Osteoblast (primary cell): Measurements from ENCODE around the gene DIP2C. TPM values are rescaled to one million over a fixed set of nuclear protein-coding genes. Genes with fewer than 3 reads are reported as not detected.

Experiments
- DNase-seq: peaks from one replicate; pipeline ENCODE4 v3.0.0; 2011; ENCODE audit warnings: low spot score, mixed read lengths; ENCODE audit not compliant: insufficient read length; ENCODE audit errors: missing footprints
- H2AFZ ChIP-seq: 2 replicates; pipeline ENCODE4 v1.6.0; 2011; ENCODE audit warnings: mild to moderate bottlenecking, low read length
- H3K27ac ChIP-seq: 2 replicates; pipeline ENCODE4 v1.5.1; 2011; ENCODE audit warnings: mild to moderate bottlenecking, low read depth, low read length, moderate library complexity
- H3K27me3 ChIP-seq: 2 replicates; pipeline ENCODE4 v1.6.0; 2012; ENCODE audit warnings: mild to moderate bottlenecking, control low read depth, inconsistent platforms, low read length, moderate library complexity; ENCODE audit not compliant: insufficient read depth
- H3K36me3 ChIP-seq: 2 replicates; pipeline ENCODE4 v1.5.1; 2011; ENCODE audit warnings: mild to moderate bottlenecking, low read length, control low read depth, moderate library complexity; ENCODE audit not compliant: insufficient read depth
- H3K4me1 ChIP-seq: 2 replicates; pipeline ENCODE4 v1.5.1; 2011; ENCODE audit warnings: mild to moderate bottlenecking, low read length, control low read depth, moderate library complexity; ENCODE audit not compliant: insufficient read depth
- H3K4me2 ChIP-seq: 2 replicates; pipeline ENCODE4 v1.6.0; 2011; ENCODE audit warnings: mild to moderate bottlenecking, low read length; ENCODE audit not compliant: insufficient read depth
- H3K4me3 ChIP-seq: fragments of 200-600 bp; sonication (generic); 3 replicates; pipeline ENCODE4 v1.5.1; 2012; ENCODE audit warnings: mild to moderate bottlenecking, low read length, inconsistent platforms; ENCODE audit not compliant: insufficient read depth
- H3K79me2 ChIP-seq: 2 replicates; pipeline ENCODE4 v1.6.0; 2012; ENCODE audit warnings: mild to moderate bottlenecking, low read length, control low read depth, inconsistent platforms; ENCODE audit not compliant: insufficient read depth
- H3K9me3 ChIP-seq: 2 replicates; pipeline ENCODE4 v1.5.1; 2011; ENCODE audit warnings: low read depth, low read length, control low read depth
- H4K20me1 ChIP-seq: 2 replicates; pipeline ENCODE4 v1.6.0; 2012; ENCODE audit warnings: mild to moderate bottlenecking, low read length, control low read depth; ENCODE audit not compliant: insufficient read depth
- total RNA-seq: library from RNA; depleted of rRNA; stranded (reverse); fragments of >200 nt; gene quantifications from 2 replicates; pipeline ENCODE4 v1.2.3, GENCODE V29; 2012
- TF ChIP-seq, protein P1 (sequence below): IDR thresholded peaks from 2 replicates; pipeline ENCODE4 v1.5.1; 2011; ENCODE audit warnings: mild to moderate bottlenecking, low read depth, low read length, moderate library complexity; ENCODE audit errors: extremely low read depth

The DIP2C gene
- total RNA-seq, 1 donor, result 36.9 TPM

DNA sequence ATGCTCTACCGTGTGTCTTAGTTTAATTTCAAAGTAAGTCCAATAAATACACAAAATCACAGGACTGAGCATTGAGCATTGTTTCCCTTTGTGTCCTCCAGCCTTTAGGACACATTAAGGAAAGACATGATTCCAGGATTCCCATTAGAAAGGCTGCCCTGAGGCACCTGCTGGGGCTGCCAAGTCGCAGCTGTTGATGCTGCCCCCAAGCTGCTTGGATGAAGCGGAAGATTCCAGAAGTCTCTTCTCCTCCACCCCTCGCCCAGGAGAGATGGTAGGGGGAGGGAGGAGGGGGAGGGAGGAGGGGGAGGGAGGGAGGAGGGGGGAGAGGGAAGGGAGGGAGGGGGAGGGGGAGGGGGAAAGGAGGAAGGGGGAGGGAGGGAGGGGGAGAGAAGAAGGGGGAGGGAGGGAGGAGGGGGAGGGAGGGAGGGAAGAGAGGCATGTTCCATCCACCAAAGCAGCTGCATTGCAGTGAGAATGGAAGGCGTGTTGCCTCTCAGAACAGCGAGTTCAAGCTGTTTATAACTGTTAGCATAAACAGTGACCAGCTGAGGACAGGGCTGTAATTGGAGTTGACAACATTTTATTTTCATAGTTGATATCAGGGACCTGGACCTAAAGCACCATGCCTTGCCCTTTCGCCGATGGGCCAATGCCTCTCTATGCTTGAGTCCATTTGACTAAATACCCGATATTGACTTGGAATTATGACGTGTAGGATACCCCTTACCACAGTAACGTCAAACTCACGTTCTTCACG is 67.3 kb downstream of the DIP2C start:
- H3K4me1 ChIP-seq, result peaks cover 27% of the 10 kb centered on the region
- H4K20me1 ChIP-seq, result peaks cover 23% of the 10 kb centered on the region
- H3K9me3 ChIP-seq, result no peaks in the 10 kb centered on the region
- no peak overlapping the region for H3K4me3 ChIP-seq
- no peak for DNase-seq
- H3K4me2 ChIP-seq, result no peak overlapping the region
- TF ChIP-seq, protein P1, sequence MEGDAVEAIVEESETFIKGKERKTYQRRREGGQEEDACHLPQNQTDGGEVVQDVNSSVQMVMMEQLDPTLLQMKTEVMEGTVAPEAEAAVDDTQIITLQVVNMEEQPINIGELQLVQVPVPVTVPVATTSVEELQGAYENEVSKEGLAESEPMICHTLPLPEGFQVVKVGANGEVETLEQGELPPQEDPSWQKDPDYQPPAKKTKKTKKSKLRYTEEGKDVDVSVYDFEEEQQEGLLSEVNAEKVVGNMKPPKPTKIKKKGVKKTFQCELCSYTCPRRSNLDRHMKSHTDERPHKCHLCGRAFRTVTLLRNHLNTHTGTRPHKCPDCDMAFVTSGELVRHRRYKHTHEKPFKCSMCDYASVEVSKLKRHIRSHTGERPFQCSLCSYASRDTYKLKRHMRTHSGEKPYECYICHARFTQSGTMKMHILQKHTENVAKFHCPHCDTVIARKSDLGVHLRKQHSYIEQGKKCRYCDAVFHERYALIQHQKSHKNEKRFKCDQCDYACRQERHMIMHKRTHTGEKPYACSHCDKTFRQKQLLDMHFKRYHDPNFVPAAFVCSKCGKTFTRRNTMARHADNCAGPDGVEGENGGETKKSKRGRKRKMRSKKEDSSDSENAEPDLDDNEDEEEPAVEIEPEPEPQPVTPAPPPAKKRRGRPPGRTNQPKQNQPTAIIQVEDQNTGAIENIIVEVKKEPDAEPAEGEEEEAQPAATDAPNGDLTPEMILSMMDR, result no peak
- no peaks in the 10 kb centered on the region for H3K36me3 ChIP-seq
- peaks cover 91% of the 10 kb centered on the region for H3K79me2 ChIP-seq
- H3K27me3 ChIP-seq, result no peaks in the 10 kb centered on the region
- no peak overlapping the region for H2AFZ ChIP-seq
- H3K27ac ChIP-seq, result no peak overlapping the region

GRCh38 chr10:621513-621912 is 68.0 kb downstream of the DIP2C start:
- Histone ChIP-seq H3K27me3 (no peaks in the 10 kb centered on the region), H4K20me1 (peaks cover 25% of the 10 kb centered on the region), H2AFZ (no peak overlapping the region), H3K79me2 (peaks cover 91% of the 10 kb centered on the region), H3K9me3 (no peaks in the 10 kb centered on the region), H3K36me3 (no peaks in the 10 kb centered on the region), H3K4me2 (no peak overlapping the region), H3K4me1 (peaks cover 27% of the 10 kb centered on the region), H3K4me3 (no peak overlapping the region), H3K27ac (no peak overlapping the region)
- no peak for DNase-seq
- TF ChIP-seq, protein P1, result no peak

DNA sequence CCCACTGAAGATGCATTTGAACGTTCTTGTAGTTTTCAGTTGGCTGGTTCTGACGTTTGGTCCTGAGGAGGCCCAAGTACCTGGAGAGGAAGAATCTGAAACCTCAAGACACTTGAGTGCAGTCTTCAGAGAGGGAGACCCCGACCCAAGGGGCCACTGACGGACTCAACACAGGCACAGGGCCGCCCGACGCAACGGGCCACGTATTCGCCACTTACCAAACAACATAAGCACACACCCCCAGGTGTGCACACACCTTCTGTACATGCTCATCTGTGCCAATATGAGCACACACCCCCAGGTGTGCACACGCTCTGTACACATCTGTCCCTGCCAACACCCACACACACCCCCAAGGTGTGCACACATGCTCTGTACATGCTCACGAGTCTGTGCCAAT is 68.5 kb downstream of the DIP2C start:
- no peak for DNase-seq
- H3K4me1 ChIP-seq, result peaks cover 28% of the 10 kb centered on the region
- TF ChIP-seq, protein P1, result no peak
- no peak overlapping the region for H2AFZ ChIP-seq
- H4K20me1 ChIP-seq, result peaks cover 30% of the 10 kb centered on the region
- no peaks in the 10 kb centered on the region for H3K27me3 ChIP-seq
- no peaks in the 10 kb centered on the region for H3K9me3 ChIP-seq
- peaks cover 91% of the 10 kb centered on the region for H3K79me2 ChIP-seq
- no peak overlapping the region for H3K4me3 ChIP-seq
- H3K27ac ChIP-seq, result no peak overlapping the region
- H3K36me3 ChIP-seq, result no peaks in the 10 kb centered on the region
- no peak overlapping the region for H3K4me2 ChIP-seq

GRCh38 chr10:620417-620816 is 69.1 kb downstream of the DIP2C start:
- H3K9me3 ChIP-seq, result no peaks in the 10 kb centered on the region
- H3K27ac ChIP-seq, result no peak overlapping the region
- H2AFZ ChIP-seq, result no peak overlapping the region
- no peak overlapping the region for H3K4me2 ChIP-seq
- no peaks in the 10 kb centered on the region for H3K27me3 ChIP-seq
- no peak overlapping the region for H3K4me3 ChIP-seq
- H4K20me1 ChIP-seq, result peaks cover 31% of the 10 kb centered on the region
- peaks cover 93% of the 10 kb centered on the region for H3K79me2 ChIP-seq
- H3K4me1 ChIP-seq, result peaks cover 28% of the 10 kb centered on the region
- H3K36me3 ChIP-seq, result no peaks in the 10 kb centered on the region
- no peak for DNase-seq
- TF ChIP-seq, protein P1, result no peak
